B cell (primary cell): ENCODE measurements around the gene NCKIPSD. TPM values are rescaled to one million over a fixed set of nuclear protein-coding genes. Genes with fewer than 3 reads are reported as not detected.

Experiments used
- ATAC-seq: fragments of 200-7000 bp; cut with Tn5 transposase; one replicate; pipeline ENCODE4 v1.10.0; 2021; ENCODE audit warnings: low read depth, mild to moderate bottlenecking, moderate number of reproducible peaks, moderate library complexity
- CTCF ChIA-PET: fragments of 350-600 bp; sonication (Branson Sonifier 250); formaldehyde crosslinking; loops from one replicate; lab custom pipeline; 2021; ENCODE audit warnings: antibody characterized with exemption, inconsistent platforms; lab: Charles Lee
- POLR2A ChIA-PET: fragments of 350-600 bp; sonication (Branson Sonifier 250); formaldehyde crosslinking; loops from one replicate; lab custom pipeline; 2021; ENCODE audit warnings: antibody characterized with exemption; lab: Charles Lee
- DNase-seq: peaks from one replicate; pipeline ENCODE4 v3.0.0; 2013
- H2AFZ ChIP-seq: 2 replicates; pipeline ENCODE4 v1.6.1; 2012; ENCODE audit warnings: mild to moderate bottlenecking, low read depth, low read length; ENCODE audit not compliant: insufficient read depth, poor library complexity, severe bottlenecking
- H3K27ac ChIP-seq, 2 donors: 1 replicate in 1 of 2; 2 replicates in 1 of 2; pipeline ENCODE4 v1.5.1; 2012 to 2013; ENCODE audit warnings: low read length in 2 of 2, mild to moderate bottlenecking in 2 of 2, moderate library complexity in 1 of 2
- H3K27me3 ChIP-seq, 4 experiments: fragments of 200-600 bp in 1 of 4; sonication (generic) in 1 of 4; replicated peaks in 1 of 4; 1 replicate in 2 of 4; 2 replicates in 2 of 4; pipeline versions ENCODE4 v1.6.1 to v1.7.0; 2013 to 2016; ENCODE audit warnings: low read length in 3 of 4, mild to moderate bottlenecking in 2 of 4, mixed read lengths in 1 of 4, moderate library complexity in 1 of 4; ENCODE audit not compliant: insufficient read depth in 4 of 4, control insufficient read depth in 3 of 4; ENCODE audit errors: control extremely low read depth in 1 of 4
- H3K36me3 ChIP-seq, 2 experiments: replicated peaks in 1 of 2; 1 replicate in 1 of 2; 2 replicates in 1 of 2; pipeline versions ENCODE4 v1.6.1 to v1.7.1; 2013; ENCODE audit warnings: low read length in 1 of 2; ENCODE audit not compliant: insufficient read depth in 2 of 2, control insufficient read depth in 1 of 2; ENCODE audit errors: control extremely low read depth in 1 of 2, extremely low read depth in 1 of 2
- H3K4me1 ChIP-seq, 2 donors: fragments of 200-600 bp in 1 of 2; sonication (generic) in 1 of 2; 1 replicate in 1 of 2; 2 replicates in 1 of 2; pipeline versions ENCODE4 v1.5.1 to v1.6.1; 2013 to 2017; ENCODE audit warnings: low read length in 2 of 2; ENCODE audit not compliant: control insufficient read depth in 2 of 2, insufficient read depth in 2 of 2
- H3K4me2 ChIP-seq: replicated peaks from 2 replicates; pipeline ENCODE3; 2012; ENCODE audit warnings: mild to moderate bottlenecking, low read depth, low read length; ENCODE audit not compliant: poor library complexity, severe bottlenecking
- H3K4me3 ChIP-seq, 5 experiments: fragments of 200-600 bp in 1 of 5; sonication (generic) in 1 of 5; 1 replicate in 3 of 5; 2 replicates in 2 of 5; pipeline versions ENCODE4 v1.5.1 to v1.7.0; 2011 to 2016; ENCODE audit warnings: low read length in 4 of 5, mild to moderate bottlenecking in 4 of 5, low read depth in 2 of 5, control low read depth in 1 of 5, moderate library complexity in 1 of 5; ENCODE audit not compliant: insufficient read depth in 1 of 5; ENCODE audit errors: control extremely low read depth in 1 of 5, extremely low read depth in 1 of 5
- H3K79me2 ChIP-seq: fragments of 200-600 bp; sonication (generic); one replicate; pipeline ENCODE4 v1.6.0; 2016; ENCODE audit warnings: low read length; ENCODE audit not compliant: control insufficient read depth, insufficient read depth
- H3K9ac ChIP-seq: fragments of 200-600 bp; sonication (generic); 2 replicates; pipeline ENCODE4 v1.6.1; 2017; ENCODE audit warnings: mild to moderate bottlenecking, low read length, moderate library complexity
- H3K9me3 ChIP-seq, 3 donors: one replicate each; pipeline versions ENCODE4 v1.6.1 to v1.7.1; 2013; ENCODE audit warnings: low read length in 2 of 3; ENCODE audit not compliant: control insufficient read depth in 2 of 3, insufficient read depth in 1 of 3; ENCODE audit errors: control extremely low read depth in 1 of 3
- H4K20me1 ChIP-seq: 2 replicates; pipeline ENCODE4 v1.6.0; 2012; ENCODE audit warnings: mild to moderate bottlenecking, low read length; ENCODE audit not compliant: insufficient read depth, control insufficient read depth, poor library complexity, severe bottlenecking
- H3K27ac Mint-ChIP-seq: one replicate; pipeline ENCODE4 v1.8.0; 2021; ENCODE audit warnings: mixed read lengths
- H3K27me3 Mint-ChIP-seq: one replicate; pipeline ENCODE4 v1.8.0; 2021; ENCODE audit warnings: mixed read lengths
- H3K4me1 Mint-ChIP-seq: one replicate; pipeline ENCODE4 v1.8.0; 2021; ENCODE audit warnings: mixed read lengths
- H3K4me3 Mint-ChIP-seq: one replicate; pipeline ENCODE4 v1.8.0; 2021; ENCODE audit warnings: mixed read lengths
- H3K9me3 Mint-ChIP-seq: one replicate; pipeline ENCODE4 v1.8.0; 2022; ENCODE audit warnings: mixed read lengths; ENCODE audit not compliant: insufficient read depth
- CTCF ChIP-seq: fragments of 200-600 bp; IDR thresholded peaks from one replicate; pipeline ENCODE4 v1.8.0; 2022; ENCODE audit warnings: antibody characterized with exemption, mild to moderate bottlenecking
- EZH2 ChIP-seq: IDR thresholded peaks from 2 replicates; pipeline ENCODE4 v1.6.1; 2012; ENCODE audit warnings: borderline replicate concordance, low read depth, mild to moderate bottlenecking, moderate library complexity, low read length; ENCODE audit not compliant: insufficient read depth, poor library complexity, severe bottlenecking
- WGBS: methylation state at CpG from one replicate; pipeline ENCODE4 v1.1.5; 2013; ENCODE audit warnings: missing lambda C conversion rate; ENCODE audit not compliant: insufficient coverage; 5-methylcytosine and 5-hydroxymethylcytosine counted together
- intact Hi-C: fragments of 100-400 bp; cut with micrococcal nuclease; formaldehyde crosslinking; loops from one replicate; pipeline ENCODE4 v1.10.0; 2022
- polyA plus RNA-seq: library from polyadenylated mRNA; depleted of rRNA; stranded (reverse); fragments of >200 nt; gene quantifications from 2 replicates; pipeline ENCODE4 v1.2.3, GENCODE V29; 2012
- total RNA-seq, 2 donors: library from RNA; stranded (reverse); fragments of 120-200 nt in 1 of 2; gene quantifications; 1 replicate in 1 of 2; 2 replicates in 1 of 2; pipeline versions ENCODE4 v1.2.3 to v1.2.4, GENCODE V29; 2013 to 2022

NCKIPSD gene
- total and polyA plus RNA-seq, 2 donors (not counting 1 experiment from before 2014, with no cell fraction given), result 19.1 to 24.6 TPM

DNA sequence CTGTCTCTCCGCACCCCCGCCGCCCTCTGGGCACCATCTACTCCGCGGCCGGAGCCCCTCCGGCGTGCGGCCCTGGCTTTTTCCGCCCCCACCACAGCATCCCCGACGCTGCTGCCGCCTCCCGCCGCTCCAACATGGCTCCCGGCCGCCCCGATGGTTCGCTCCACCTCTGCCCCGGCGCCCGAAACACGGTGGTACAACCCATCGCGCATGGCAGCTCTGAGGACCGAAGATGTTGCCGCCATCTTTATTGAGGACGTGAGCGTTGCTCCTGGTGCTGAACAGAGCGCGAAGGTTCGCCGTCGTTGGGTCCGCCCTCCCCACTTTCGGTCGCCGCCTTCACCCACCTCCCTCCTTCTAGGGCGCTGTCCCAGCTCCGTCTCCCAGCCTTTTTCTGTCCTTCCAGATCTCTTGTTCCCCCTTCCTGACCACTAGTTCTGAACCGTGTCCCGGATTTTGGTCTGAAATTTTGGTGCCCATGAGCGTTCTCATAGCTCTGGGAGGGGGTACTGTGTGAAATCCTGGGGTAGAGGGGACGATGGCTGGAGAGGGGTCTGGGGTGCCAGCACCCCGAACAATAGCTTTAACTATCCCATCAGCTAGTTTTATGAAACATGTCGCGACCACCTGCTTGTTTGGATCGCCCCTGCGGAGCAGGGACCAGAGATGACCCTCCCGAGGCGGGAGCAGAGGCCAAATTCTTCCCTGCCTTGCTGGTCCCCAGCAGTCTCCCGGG, 22.8 kb downstream of the NCKIPSD start, which contains the start of gene CELSR3:
Gene CELSR3 (minus strand): TSS at position 134 of the 736 bp plus-strand sequence. CDS start 252 bp downstream, outside the sequence.
- intact Hi-C loops, result no loop called here
- Histone ChIP-seq H3K79me2 (no peaks in the 10 kb centered on the region), H3K36me3 (no peaks in the 10 kb centered on the region), H2AFZ (peak within 1 kb of the TSS; percentile 59), H3K9ac (peak within 1 kb of the TSS; percentile 63), H4K20me1 (peaks cover 9% of the 10 kb centered on the region), H3K27me3 (peaks cover 0 to 55% (median 16%) of the 10 kb centered on the region in 4 experiments), H3K4me3 (peak within 1 kb of the TSS in 4 of 5 experiments; percentile 45 to 64 (median 52)), H3K27ac (peak within 1 kb of the TSS in 1 of 2 donors; percentile 13), H3K4me1 (peaks cover 28 to 31% of the 10 kb centered on the region in 2 donors), H3K4me2 (peak within 1 kb of the TSS; percentile 80), H3K9me3 (peaks cover 0 to 41% (median 0%) of the 10 kb centered on the region in 3 donors)
- ChIA-PET POLR2A (no interaction called here), CTCF (interaction anchor here (1.0 to 1.4 kb wide), 3 partner anchors 8 to 23 kb away, joined by 3 to 5 read pairs (median 4); partner anchors contain the start of gene NCKIPSD)
- 6% methylated on average over 45 of the region's 52 CpGs for WGBS
- DNase-seq (peak; percentile 66), ATAC-seq (peak; percentile 17)
- peaks cover 17% of the 10 kb centered on the region for H3K27me3 Mint-ChIP-seq
- peaks cover 23% of the 10 kb centered on the region for H3K4me1 Mint-ChIP-seq
- H3K4me3 Mint-ChIP-seq, result peak within 1 kb of the TSS; percentile 87
- H3K9me3 Mint-ChIP-seq, result no peaks in the 10 kb centered on the region
- TF ChIP-seq EZH2 (peak; percentile 13), CTCF (no peak)
- peak within 1 kb of the TSS; percentile 71 for H3K27ac Mint-ChIP-seq
